GM21526 (cell line): ENCODE measurements around the gene PIP5KL1.

ENCODE experiments used
- ATAC-seq: cut with Tn5 transposase; IDR thresholded peaks from one replicate; pipeline ENCODE4 v1.9.1; 2021; ENCODE audit warnings: moderate library complexity; ENCODE audit not compliant: unreplicated experiment, low FRiP score

Gene PIP5KL1

GRCh38 chr9:127875306-127875966, 55.1 kb downstream of the PIP5KL1 start:
- ATAC-seq: no peak

GRCh38 chr9:127874301-127875221, 56.0 kb downstream of the PIP5KL1 start:
- no peak for ATAC-seq

GRCh38 chr9:127873886-127874285, 56.7 kb downstream of the PIP5KL1 start:
- ATAC-seq: no peak

GRCh38 chr9:127873223-127873691, 57.3 kb downstream of the PIP5KL1 start:
- no peak for ATAC-seq

GRCh38 chr9:127872369-127873222, 58.0 kb downstream of the PIP5KL1 start:
- ATAC-seq: no peak

GRCh38 chr9:127871531-127871930, 59.0 kb downstream of the PIP5KL1 start:
- ATAC-seq: no peak

- no peak for ATAC-seq
Observed at GRCh38 chr9:127870887-127871286, 59.7 kb downstream of the PIP5KL1 start.
